Measurements from ENCODE around the gene ZNF136.

The ZNF136 gene

GRCh38 chr19:12187625-12188024, 24.7 kb downstream of the ZNF136 start:
- no peak for DNase-seq (ENCODE audit: low read depth in 1 of 2, low spot score in 1 of 2)

GRCh38 chr19:12194827-12195731, 32.2 kb downstream of the ZNF136 start:
- DNase-seq (ENCODE audit: low read depth in 1 of 2, low spot score in 1 of 2), result peak; percentile 35 to 64

GRCh38 chr19:12198136-12198535, 35.2 kb downstream of the ZNF136 start:
- no peak for DNase-seq (ENCODE audit: low read depth in 1 of 2, low spot score in 1 of 2)

GRCh38 chr19:12199757-12200419, 37.0 kb downstream of the ZNF136 start:
- DNase-seq (ENCODE audit: low read depth in 1 of 2, low spot score in 1 of 2), result no peak

- DNase-seq (ENCODE audit: low read depth in 1 of 2, low spot score in 1 of 2), result peak; percentile 42 to 47
Measured at GRCh38 chr19:12202250-12202649, 39.4 kb downstream of the ZNF136 start.

GRCh38 chr19:12205296-12205695, 42.4 kb downstream of the ZNF136 start:
- no peak for DNase-seq (ENCODE audit: low read depth in 1 of 2, low spot score in 1 of 2)

- no peak for DNase-seq (ENCODE audit: low read depth in 1 of 2, low spot score in 1 of 2)
Measured at GRCh38 chr19:12208221-12208620, 45.3 kb downstream of the ZNF136 start.

- DNase-seq (ENCODE audit: low read depth in 1 of 2, low spot score in 1 of 2), result no peak
Measured at GRCh38 chr19:12217332-12217731, 54.4 kb downstream of the ZNF136 start.

GRCh38 chr19:12222980-12223630, 60.2 kb downstream of the ZNF136 start:
- no peak for DNase-seq (ENCODE audit: low read depth in 1 of 2, low spot score in 1 of 2)

- DNase-seq (ENCODE audit: low read depth in 1 of 2, low spot score in 1 of 2), result no peak
Measured at GRCh38 chr19:12224676-12225075, 61.8 kb downstream of the ZNF136 start.

GRCh38 chr19:12229990-12230389, 67.1 kb downstream of the ZNF136 start:
- DNase-seq (ENCODE audit: low read depth in 1 of 2, low spot score in 1 of 2), result no peak

- DNase-seq (ENCODE audit: low read depth in 1 of 2, low spot score in 1 of 2), result no peak
Measured at GRCh38 chr19:12230751-12231733, 68.1 kb downstream of the ZNF136 start.

- DNase-seq (ENCODE audit: low read depth in 1 of 2, low spot score in 1 of 2), result no peak
Measured at GRCh38 chr19:12232961-12233360, 70.1 kb downstream of the ZNF136 start.

- no peak for DNase-seq (ENCODE audit: low read depth in 1 of 2, low spot score in 1 of 2)
Measured at GRCh38 chr19:12237143-12237839, 74.4 kb downstream of the ZNF136 start.

Measured in stimulated activated CD4-positive, alpha-beta T cell treated with anti-CD3 and anti-CD28 coated beads, Interleukin-15, amount 100 ng/mL, for 1 hour (primary cell).